ENCODE measurements around the gene ECM2.

Gene ECM2

GRCh38 chr9:92500725-92501124 is 35.1 kb downstream of the ECM2 start:
- DNase-seq (ENCODE audit: low spot score) = no peak

DNA sequence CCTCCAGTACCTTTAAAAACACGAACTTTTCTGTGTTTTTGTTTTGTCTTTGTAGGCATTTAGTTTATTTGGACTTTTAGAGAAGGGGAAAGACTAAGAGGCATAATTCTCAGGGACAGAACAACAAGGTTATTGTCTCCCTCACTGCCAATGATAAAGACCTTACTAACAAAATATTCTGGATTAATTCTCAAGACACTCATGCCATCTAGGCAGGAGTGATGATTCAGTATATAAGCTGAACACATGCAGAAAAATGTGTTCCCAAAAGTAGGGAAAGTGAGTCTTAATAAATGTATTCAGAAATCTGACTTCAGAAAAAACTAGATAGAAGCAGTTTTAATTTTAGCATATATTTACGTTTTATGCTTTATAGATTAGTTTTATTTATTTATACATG is 36.1 kb downstream of the ECM2 start:
- DNase-seq (ENCODE audit: low spot score) = no peak

- DNase-seq (ENCODE audit: low spot score) = no peak
These were observed 39.2 kb downstream of the ECM2 start for GRCh38 chr9:92496396-92497176.

- no peak for DNase-seq (ENCODE audit: low spot score)
These were observed 40.9 kb downstream of the ECM2 start for GRCh38 chr9:92494856-92495255.

DNA sequence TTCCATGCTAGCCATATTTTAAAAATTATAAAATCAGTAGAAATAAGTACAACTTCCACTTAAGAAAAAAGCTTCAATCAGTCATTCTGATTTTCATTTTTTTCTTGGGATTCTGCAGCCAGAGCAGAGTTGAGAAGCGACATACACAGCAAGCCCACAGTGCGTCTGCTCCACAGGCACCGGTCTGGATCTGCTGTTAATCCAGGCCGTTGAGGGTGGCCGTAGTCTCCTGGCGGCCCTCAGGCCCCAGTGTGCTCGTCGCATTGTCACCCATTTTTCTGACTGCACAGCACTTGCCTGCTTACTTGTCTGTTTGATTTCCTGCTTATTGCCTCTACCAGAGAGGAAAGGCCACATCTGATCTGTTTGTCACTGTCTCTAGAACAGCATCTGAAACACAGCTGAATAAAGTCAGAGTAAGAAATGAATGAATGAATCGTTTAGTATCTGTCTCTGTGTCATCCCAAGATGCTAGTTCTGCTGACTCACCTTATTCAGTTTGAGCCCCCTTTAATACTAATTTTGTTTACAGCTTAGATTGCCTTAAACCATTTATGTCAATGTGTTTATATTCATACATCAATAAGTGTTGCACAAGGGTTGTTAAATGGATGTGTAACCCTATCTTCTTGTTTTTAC is 41.9 kb downstream of the ECM2 start:
- no peak for DNase-seq (ENCODE audit: low spot score)

- no peak for DNase-seq (ENCODE audit: low spot score)
These were observed 42.9 kb downstream of the ECM2 start for GRCh38 chr9:92492781-92493401.

GRCh38 chr9:92488681-92489550 is 46.9 kb downstream of the ECM2 start:
- DNase-seq (ENCODE audit: low spot score) = no peak

- no peak for DNase-seq (ENCODE audit: low spot score)
These were observed 49.4 kb downstream of the ECM2 start for GRCh38 chr9:92486371-92486770.

DNA sequence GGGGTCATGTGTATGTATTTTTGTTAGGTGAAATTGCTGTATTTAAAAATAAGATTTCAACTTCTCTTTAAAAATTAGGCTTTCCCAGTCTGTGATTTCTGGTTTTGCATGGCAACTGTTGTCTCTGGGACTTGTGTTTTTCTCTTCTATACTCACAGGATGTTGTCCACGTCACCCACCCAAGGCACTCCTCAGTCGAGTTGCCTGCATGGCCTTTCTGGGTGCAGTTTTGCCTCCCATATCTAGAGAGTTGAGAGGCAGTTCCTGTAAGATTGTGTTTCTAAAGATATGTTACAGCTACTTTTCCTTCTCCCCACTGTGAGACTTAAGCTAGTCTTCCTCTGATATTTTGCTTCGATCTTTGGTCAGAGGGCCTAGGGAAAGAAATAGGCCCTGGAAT is 51.2 kb downstream of the ECM2 start:
- no peak for DNase-seq (ENCODE audit: low spot score)

DNA sequence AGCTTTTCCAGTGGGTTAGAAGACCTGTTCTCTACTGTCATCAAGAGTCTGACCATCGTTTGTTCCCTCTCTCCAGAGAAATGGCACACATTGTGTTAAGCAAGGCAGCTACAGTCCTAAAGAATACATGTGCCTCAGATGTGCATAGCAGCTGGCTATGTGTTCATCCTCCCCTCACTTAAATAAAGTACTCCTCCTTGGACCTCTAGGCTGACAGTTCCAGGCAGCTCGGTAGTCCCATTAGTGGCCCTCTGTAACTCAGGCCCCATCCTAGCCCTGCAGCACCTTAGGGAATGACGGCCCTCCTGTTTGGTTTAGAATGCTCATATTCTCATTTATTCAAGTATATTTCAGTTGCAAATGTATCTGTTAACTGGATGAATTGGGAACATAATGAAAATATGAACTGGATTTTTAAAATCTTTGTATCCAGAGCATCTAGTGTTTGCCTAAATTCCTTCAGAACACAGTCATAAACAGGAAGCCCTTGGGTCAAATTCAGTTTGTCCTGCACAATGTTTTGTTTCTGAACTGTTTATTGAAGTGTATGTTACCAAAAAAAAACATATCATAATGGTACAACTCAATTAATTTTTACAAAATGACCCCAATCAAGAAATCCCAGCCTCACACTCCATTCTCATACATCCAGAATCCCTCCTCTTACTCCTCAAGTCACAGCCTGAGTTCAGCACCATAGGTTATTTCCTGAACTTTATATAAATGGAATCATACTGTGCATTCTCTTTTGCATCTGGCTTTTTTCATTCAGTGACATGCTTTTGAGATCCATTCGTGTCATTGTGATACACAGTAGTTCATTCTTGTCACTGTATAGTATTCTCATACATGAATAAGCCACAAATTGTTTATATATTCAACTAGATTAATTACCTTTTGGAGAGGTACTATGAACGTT is 51.9 kb downstream of the ECM2 start:
- DNase-seq (ENCODE audit: low spot score) = no peak

- DNase-seq (ENCODE audit: low spot score) = no peak
These were observed 53.0 kb downstream of the ECM2 start for GRCh38 chr9:92482805-92483204.

- no peak for DNase-seq (ENCODE audit: low spot score)
These were observed 53.5 kb downstream of the ECM2 start, which contains the start of gene ASPN for GRCh38 chr9:92482329-92482728. Gene ASPN, minus strand, starts transcription at chr9:92482506.

DNA sequence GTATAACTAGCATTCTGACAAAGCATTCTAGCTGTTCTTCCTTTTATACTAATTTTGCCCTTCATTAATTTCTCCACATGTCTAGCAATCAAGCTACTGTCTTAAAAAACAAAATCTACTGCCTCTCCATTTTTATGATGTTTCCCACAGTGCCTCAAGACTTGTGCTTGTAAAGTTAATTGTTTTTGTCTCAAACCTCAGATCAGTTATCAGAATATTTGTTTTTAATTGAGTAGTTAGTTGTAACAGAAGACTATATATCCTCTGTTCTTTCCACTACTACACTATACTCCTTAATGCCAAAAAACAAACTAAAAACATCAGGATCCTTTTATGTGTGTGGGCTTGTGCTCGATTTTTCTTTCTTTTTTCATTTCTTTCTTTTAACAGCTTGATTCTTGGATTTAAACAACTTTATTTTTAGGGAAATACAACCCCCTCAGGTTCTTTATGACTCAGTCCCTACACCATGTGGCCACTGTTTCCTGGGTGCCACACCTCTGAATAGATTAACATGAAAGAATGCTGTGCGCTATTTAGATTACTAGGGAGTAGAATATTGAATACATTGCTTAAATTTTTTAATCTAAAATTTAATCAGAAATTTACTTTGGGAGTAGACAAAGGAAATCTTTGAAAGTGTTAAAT is 54.7 kb downstream of the ECM2 start:
- no peak for DNase-seq (ENCODE audit: low spot score)

GRCh38 chr9:92480291-92480771 is 55.5 kb downstream of the ECM2 start:
- no peak for DNase-seq (ENCODE audit: low spot score)

- DNase-seq (ENCODE audit: low spot score) = no peak
These were observed 56.4 kb downstream of the ECM2 start for GRCh38 chr9:92479346-92479745.

GRCh38 chr9:92478783-92479182 is 57.0 kb downstream of the ECM2 start:
- no peak for DNase-seq (ENCODE audit: low spot score)

- no peak for DNase-seq (ENCODE audit: low spot score)
These were observed 58.8 kb downstream of the ECM2 start for GRCh38 chr9:92476962-92477361.

- no peak for DNase-seq (ENCODE audit: low spot score)
These were observed 61.2 kb downstream of the ECM2 start for GRCh38 chr9:92474587-92474986.

DNA sequence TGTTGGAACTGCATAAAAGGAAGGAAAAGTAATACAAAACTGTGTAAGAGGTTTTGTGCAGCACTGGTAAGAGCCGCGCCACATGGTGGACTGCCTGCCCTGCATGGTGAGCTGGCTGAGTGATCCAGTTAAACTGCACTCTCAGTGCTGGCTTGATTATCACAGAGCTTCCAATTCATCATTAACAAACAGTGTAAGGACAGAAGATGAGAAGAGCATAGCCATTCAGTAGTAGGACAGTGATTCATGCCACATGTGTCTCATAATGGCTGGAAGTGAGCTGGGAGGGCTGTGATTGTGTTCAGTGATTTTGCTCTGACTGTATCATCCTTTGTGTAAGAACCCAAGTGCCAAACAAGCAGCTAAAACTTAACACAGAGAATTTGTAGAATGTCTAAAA is 67.6 kb downstream of the ECM2 start:
- DNase-seq (ENCODE audit: low spot score) = no peak

- DNase-seq (ENCODE audit: low spot score) = no peak
These were observed 68.3 kb downstream of the ECM2 start for GRCh38 chr9:92467511-92467910.

- no peak for DNase-seq (ENCODE audit: low spot score)
These were observed 68.7 kb downstream of the ECM2 start for GRCh38 chr9:92467041-92467440.

Data from CD4-positive, alpha-beta T cell treated with Interleukin-2 at 100 ng/mL for 4 hours (primary cell).